C1 segment of cervical spinal cord (tissue), 14 donors: ENCODE measurements around the gene TLR6.
"Not testable (repeated sequence)": the region's sequence is repeated elsewhere in the genome, so short reads cannot be mapped to it uniquely, and the experiment has no call there.

ENCODE experiments used
- DNase-seq, 14 donors: peaks; one replicate each; lab custom pipeline; 2025; lab: John Stamatoyannopoulos, UW

The TLR6 gene

GRCh38 chr4:38822748-38823303 lies 33.8 kb downstream of the TLR6 start:
- no peak for DNase-seq

DNA sequence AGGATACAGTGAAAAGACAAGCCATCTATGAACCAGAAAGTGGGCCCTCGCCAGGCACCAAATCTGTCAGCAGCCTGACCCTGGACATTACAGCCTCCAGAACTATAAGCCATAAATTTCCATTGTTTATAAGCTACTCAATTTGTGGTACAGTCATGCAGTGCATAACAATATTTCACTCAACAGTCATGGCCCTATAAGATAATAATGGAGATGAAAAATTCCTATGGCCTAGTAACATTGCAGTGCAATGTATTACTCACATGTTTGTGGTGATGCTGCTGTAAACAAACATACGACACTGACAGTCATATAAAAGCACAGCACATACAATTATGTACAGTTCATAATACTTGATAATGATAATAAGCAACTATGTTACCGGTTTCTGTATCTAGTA lies 34.9 kb downstream of the TLR6 start:
- no peak for DNase-seq

GRCh38 chr4:38820329-38821061 lies 36.1 kb downstream of the TLR6 start:
- DNase-seq, result no peak

- DNase-seq, result no peak
Observed at GRCh38 chr4:38819569-38819968, 37.0 kb downstream of the TLR6 start.

DNA sequence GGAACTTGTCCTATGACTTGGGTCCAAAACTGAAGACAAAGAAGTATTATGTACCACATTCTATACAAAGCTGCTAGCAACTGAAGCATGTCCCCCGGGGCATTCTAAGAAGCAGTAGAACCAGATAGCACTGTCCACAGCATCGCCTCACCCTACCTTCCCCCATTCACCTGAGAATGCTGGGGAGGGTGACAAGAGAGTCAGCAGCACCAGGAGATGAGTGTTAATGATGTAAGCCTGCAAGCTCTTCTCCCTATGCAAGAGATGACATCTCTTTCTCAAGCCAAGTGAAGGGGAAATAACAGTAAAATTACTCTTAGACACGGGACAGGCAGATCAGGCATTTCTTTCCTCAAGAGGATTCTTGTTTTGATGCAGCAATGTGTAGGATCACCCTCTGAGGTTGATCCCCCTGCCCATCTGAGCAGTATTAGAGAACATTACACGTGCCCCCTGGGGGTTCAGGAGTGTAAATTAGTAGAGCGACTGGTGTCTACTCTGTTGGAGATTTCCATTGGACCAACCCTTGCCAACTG lies 38.1 kb downstream of the TLR6 start:
- DNase-seq, result no peak

GRCh38 chr4:38815885-38816782 lies 40.5 kb downstream of the TLR6 start:
- DNase-seq, result no peak

DNA sequence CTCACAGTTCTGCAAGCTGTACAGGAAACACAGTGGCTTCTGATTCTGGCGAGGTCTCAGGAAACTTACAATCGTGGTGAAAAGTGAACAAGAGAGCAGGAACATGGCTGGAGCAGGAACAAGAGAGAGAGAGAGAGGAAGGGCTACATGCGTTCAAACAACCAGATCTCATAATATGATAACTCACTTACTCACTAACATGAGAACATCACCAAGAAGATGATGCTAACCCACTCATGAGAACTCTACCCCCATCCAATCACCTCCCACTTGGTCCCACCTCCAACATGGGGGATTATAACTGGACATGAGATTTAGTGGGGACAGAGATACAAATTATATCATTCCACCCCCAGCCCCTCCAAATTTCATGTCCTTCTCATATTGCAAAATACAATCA lies 42.2 kb downstream of the TLR6 start:
- no peak for DNase-seq

DNA sequence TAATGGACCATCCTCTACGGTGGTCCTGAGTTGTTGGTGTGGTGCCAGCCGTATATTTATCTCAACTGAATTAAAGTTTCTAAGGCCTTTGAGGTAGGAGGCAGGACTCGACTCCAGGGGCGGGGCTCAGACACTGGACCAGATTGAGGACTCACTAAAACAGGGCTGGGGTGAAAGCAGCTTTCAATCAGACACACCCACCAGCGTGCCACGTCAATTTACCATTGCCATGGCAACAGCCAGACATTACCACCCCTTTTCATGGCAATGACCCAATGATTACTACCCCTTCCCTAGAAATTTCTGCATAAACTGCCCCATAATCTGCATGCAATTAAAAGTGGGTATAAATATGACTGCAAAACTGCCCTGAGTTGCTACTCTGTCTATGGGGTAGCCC lies 45.3 kb downstream of the TLR6 start:
- no peak for DNase-seq

- DNase-seq, result not testable (repeated sequence)
Observed at GRCh38 chr4:38807462-38807861, 49.2 kb downstream of the TLR6 start.

- not testable (repeated sequence) for DNase-seq
Observed at GRCh38 chr4:38806251-38806650, 50.4 kb downstream of the TLR6 start.

DNA sequence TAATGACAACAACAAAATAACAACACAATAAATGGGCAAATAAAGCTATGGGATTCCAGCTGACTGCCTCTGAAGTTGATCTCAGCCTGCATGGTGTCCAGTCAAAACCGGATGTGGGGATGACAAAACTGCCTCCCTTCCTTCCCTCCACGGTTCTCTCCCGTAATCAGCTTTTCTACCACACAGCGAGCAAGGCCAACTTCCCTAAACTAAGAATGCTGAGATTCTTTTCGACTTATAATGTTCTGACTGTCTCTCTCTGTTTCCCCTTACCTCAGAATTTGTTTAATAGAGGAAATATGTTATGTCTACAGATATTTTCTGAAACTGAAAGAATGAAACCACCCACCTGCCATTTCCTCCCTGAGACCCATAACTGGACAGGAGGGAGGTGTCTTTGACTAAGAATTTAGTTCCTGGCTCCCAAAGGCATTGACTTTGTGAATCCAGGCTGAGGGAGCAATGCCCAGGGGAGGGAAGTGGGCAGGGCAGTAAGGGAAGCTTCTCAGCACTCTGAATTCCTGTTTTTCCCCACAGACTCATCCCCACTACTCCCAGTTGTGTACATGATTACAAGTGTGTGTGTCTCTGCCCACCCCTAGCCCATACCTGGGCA lies 51.0 kb downstream of the TLR6 start:
- DNase-seq, result peak in 7 of 14 donors; percentile 3 to 31 (median 15)

DNA sequence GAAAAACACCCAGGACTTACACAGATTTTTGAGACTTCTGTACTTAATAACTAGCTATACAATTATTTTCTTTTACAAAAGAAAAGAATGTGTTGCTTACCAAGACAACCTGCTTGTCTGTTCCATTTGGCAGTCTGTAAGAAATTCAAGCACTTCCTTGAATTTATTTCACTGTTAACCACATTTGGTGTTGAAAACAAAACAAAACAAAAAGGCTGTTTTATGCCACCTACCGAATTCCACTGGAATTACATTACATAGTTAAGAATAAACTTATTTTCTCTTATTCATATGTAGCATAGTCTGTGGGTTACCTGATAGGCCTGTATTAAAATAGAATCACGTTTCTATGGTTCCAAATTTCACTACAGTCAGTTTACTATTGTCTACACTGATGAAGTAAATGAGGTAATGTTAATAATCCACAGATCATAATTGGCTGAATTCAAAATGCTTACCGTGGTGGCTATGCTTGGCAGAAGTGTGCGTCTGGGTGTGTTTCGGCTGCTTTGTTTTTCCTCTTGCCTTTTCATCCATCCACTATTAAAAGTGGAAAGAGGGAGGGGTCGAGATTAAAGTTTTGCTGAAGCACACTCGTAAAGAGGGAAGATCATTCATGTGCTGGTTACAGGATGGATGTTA lies 51.8 kb downstream of the TLR6 start, which contains the start of gene TLR1:
Gene TLR1, minus strand, starts transcription at position 138 of the 642 bp plus-strand sequence. CDS start 5,960 bp downstream, outside the sequence.
- DNase-seq, result no peak

- DNase-seq, result peak in 3 of 14 donors; percentile 2 to 17 (median 3)
Observed at GRCh38 chr4:38803833-38804653, 52.6 kb downstream of the TLR6 start.

DNA sequence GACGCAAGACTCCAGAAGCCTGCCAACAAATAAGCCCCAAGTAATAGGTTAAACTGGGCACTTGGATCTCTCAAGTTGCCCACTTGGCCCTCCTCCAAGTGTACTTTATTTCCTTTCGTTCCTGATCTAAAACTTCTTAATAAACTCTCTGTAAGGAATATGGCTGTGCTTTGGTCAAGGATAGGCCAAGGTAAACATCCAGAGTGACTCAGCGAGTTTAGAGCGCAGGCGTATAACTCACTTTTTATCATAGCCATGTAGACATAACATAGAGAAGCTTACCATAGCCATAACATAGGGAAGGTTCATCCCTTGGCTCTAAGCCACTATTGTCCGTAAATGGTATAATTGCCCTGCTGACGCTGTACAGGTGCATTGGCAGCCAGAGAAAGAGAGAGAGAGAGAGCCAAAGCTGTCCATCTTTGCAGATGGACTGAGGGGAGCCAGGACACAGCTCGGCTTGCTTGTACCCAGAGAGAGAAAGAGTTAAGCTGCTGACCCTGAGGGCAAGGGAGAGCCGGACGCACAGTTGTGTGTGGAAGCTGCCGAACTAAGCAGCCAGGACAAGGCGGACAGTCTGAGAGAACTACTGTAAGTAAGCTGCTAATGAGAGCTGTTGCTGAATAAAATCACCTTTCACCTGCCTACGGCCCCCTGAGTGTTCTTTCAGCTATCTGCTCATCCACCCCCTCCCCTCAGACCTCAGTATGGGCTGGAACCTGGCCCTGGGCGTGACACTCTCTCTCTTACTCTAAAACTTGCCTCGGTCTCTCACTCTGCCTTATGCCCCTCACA lies 53.9 kb downstream of the TLR6 start:
- DNase-seq, result no peak

DNA sequence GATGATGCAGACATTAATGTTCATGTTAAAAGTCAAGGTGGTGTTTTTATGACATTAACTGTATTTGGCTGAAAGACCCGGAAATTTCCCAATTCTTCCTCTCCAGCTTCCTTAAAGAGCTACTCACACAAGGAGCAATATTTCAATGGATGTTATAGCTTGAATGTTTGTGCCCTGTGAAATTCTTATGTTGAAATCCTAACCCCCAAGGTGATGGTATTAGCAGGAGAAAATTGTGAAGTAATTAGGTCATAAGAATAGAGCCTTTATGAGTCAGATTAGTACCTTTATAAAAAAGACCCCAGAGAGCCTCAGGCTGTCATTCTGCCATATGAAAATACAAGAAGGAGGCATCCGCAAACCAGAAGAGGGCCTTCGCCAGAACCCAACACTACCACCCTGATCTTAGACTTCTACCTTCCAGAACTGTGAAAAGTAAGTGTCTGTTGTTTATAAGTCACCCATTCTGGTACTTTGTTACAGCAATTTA lies 55.6 kb downstream of the TLR6 start:
- DNase-seq, result no peak

DNA sequence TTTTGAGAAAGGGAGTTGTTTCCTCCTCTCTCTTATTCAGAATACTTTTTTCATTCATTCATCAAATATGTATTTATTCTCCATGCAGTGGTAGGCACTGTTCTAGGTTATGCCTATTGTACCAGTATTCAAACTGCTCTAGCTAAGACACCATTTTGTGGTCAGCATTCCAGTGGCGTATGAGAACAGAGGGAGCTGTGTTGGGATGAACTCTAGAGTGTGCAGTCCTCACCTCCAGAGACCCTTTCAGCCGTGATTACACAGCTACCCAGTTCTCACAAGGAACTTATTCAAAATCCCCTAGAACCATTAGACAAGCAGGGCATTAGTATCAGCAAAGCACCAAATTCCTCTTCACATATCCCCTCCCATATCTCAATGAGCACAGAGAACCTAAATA lies 56.3 kb downstream of the TLR6 start:
- no peak for DNase-seq

GRCh38 chr4:38795087-38795486 lies 61.5 kb downstream of the TLR6 start:
- DNase-seq, result no peak

DNA sequence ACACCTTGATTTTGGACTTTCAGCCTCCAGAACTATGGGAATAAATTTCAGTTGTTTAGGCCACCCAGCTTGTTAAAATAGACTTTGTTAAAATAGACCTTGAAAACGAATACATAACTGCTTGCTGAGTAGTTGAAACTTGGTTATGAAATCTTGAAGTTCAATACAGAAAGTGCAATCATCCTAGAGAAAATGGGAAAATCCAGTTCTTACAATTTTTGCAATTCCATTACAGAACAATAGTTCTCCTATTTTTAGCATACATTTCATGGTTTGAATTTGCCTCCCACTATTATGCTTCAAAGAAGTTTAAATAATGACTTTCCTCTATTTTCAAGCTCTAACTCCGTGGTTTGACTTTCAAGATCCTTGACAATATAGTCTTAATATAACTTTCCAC lies 62.6 kb downstream of the TLR6 start:
- no peak for DNase-seq

DNA sequence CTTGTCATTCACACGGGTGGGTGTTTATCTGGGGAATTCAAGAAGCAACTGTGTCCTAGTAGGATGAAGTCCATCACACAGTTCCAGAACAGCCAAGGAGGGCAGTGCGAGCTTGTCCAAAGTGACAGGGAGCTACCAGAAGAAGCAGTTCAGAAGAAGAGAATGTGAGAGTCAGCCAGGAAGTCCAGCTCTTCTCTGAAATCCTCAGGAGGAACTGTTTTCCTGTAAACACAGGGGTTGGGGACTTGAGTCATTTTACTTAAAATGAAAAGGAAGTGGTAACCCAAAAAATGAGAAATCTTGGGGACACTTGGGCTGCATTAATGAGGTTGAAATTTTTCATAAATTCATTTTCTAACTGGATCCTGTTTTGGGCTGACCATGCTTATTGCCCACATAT lies 65.6 kb downstream of the TLR6 start:
- DNase-seq, result no peak
